K562 (cell line): Measurements from ENCODE around the gene MED15. TPM values are rescaled to one million over a fixed set of nuclear protein-coding genes. Genes with fewer than 3 reads are reported as not detected.

Source experiments
- CCAR2 ChIP-seq: fragments of 200-400 bp; formaldehyde crosslinking; IDR thresholded peaks from 2 replicates; pipeline ENCODE4 v1.6.1; 2017; ENCODE audit warnings: mild to moderate bottlenecking, low read depth, low read length
- ETS1 ChIP-seq: conservative IDR thresholded peaks from 2 replicates; pipeline ENCODE4 v1.6.1; 2011; ENCODE audit warnings: low read depth, mild to moderate bottlenecking, low read length; ENCODE audit not compliant: control insufficient read depth
- HOMEZ ChIP-seq: fragments of 250-450 bp; sonication (Bioruptor Pico); IDR thresholded peaks from 2 replicates; pipeline ENCODE4 v1.4.0; 2020; ENCODE audit warnings: mild to moderate bottlenecking, moderate library complexity
- NR4A1 ChIP-seq, 2 experiments: fragments of 250-450 bp in 1 of 2; fragments of 450-650 bp in 1 of 2; sonication (Bioruptor Pico) in 1 of 2; IDR thresholded peaks; 2 replicates each; pipeline versions ENCODE4 v1.4.0 to v1.6.1; 2016 to 2020; ENCODE audit warnings: mild to moderate bottlenecking in 2 of 2, missing compliant biosample characterization in 1 of 2, missing genetic modification characterization in 1 of 2, moderate library complexity in 1 of 2
- PCBP1 ChIP-seq: fragments of 200-400 bp; formaldehyde crosslinking; IDR thresholded peaks from 2 replicates; pipeline ENCODE4 v1.6.1; 2018; ENCODE audit warnings: mild to moderate bottlenecking, low read depth, low read length; ENCODE audit not compliant: poor library complexity, severe bottlenecking
- PHF20 ChIP-seq: fragments of 450-650 bp; IDR thresholded peaks from 2 replicates; pipeline ENCODE4 v1.6.1; 2018; ENCODE audit not compliant: partially characterized antibody
- PRMT5 ChIP-seq: sonication (generic); formaldehyde crosslinking; IDR thresholded peaks from 2 replicates; pipeline ENCODE4 v1.5.0; 2020; ENCODE audit warnings: missing genetic modification reagents
- RBM14 ChIP-seq: fragments of 200-400 bp; formaldehyde crosslinking; IDR thresholded peaks from 2 replicates; pipeline ENCODE4 v1.6.1; 2018; ENCODE audit warnings: low read depth, mild to moderate bottlenecking, low read length, moderate library complexity, borderline replicate concordance; ENCODE audit not compliant: insufficient read depth
- SAP30 ChIP-seq: fragments of 200-600 bp; sonication (generic); IDR thresholded peaks from 2 replicates; pipeline ENCODE4 v1.6.1; 2012; ENCODE audit warnings: borderline replicate concordance, low read depth, mild to moderate bottlenecking, moderate library complexity, low read length, control low read depth, inconsistent platforms; ENCODE audit not compliant: insufficient read depth, poor library complexity, severe bottlenecking
- SIX5 ChIP-seq, 2 experiments: IDR thresholded peaks; 2 replicates each; pipeline ENCODE4 v1.6.1; 2011; ENCODE audit warnings: low read length in 2 of 2, borderline replicate concordance in 1 of 2, low read depth in 1 of 2, mild to moderate bottlenecking in 1 of 2, moderate library complexity in 1 of 2; ENCODE audit not compliant: insufficient read depth in 1 of 2
- ZBTB11 ChIP-seq, 3 experiments: fragments of 200-800 bp in 1 of 3; fragments of 250-450 bp in 1 of 3; fragments of 450-650 bp in 1 of 3; sonication (Bioruptor Pico) in 1 of 3; sonication (Bioruptor generic) in 1 of 3; formaldehyde crosslinking in 1 of 3; IDR thresholded peaks; 2 replicates each; pipeline versions ENCODE4 v1.6.1 to v1.8.0; 2016 to 2022; ENCODE audit warnings: mild to moderate bottlenecking in 2 of 3, missing genetic modification characterization in 2 of 3, missing compliant biosample characterization in 1 of 3, moderate library complexity in 1 of 3
- polyA plus RNA-seq, 8 experiments: library from polyadenylated mRNA; depleted of rRNA in 4 of 8; stranded (reverse) in 5 of 8; unstranded in 3 of 8; fragments of >200 nt; fragmentation: Nextera tagmentation in 2 of 8; fragmentation: Illumina TruSeq in 1 of 8; extraction: Ambion mirVana in 2 of 8; extraction: Trizol in 1 of 8; gene quantifications; 2 replicates each; pipeline versions ENCODE4 v1.2.1 to v1.2.3, GENCODE V29; 2011 to 2014; ENCODE audit warnings: inconsistent platforms in 1 of 8, missing spikeins in 1 of 8
- total RNA-seq, 7 experiments: library from RNA; depleted of rRNA in 6 of 7; stranded (reverse); fragments of >200 nt in 6 of 7; fragmentation: Illumina TruSeq in 2 of 7; extraction: Trizol in 2 of 7; gene quantifications; 2 replicates each; pipeline versions ENCODE4 v1.2.1 to v1.2.3, GENCODE V29; 2011 to 2021; ENCODE audit warnings: low replicate concordance in 1 of 7
- TF ChIP-seq, protein P1 (sequence below): fragments of 450-650 bp; formaldehyde crosslinking; IDR thresholded peaks from 2 replicates; pipeline ENCODE4 v1.4.0; 2020; ENCODE audit warnings: mild to moderate bottlenecking, moderate library complexity
- TF ChIP-seq, protein P2 (sequence below), 3 experiments: IDR thresholded peaks in 2 of 3; conservative IDR thresholded peaks in 1 of 3; 2 replicates each; pipeline ENCODE4 v1.5.1; 2011 to 2012; ENCODE audit warnings: low read length in 3 of 3, mild to moderate bottlenecking in 3 of 3, control low read depth in 2 of 3, improper control_type of control experiment in 1 of 3, inconsistent platforms in 1 of 3, low read depth in 1 of 3, mixed read lengths in 1 of 3, moderate library complexity in 1 of 3; ENCODE audit not compliant: insufficient read depth in 2 of 3

MED15 gene
- total and polyA plus RNA-seq, 9 of the 15 experiments (the other 6 are each of a cell fraction or from before 2014, with no cell fraction given), result 4.0 to 271 (median 60.1) TPM

DNA sequence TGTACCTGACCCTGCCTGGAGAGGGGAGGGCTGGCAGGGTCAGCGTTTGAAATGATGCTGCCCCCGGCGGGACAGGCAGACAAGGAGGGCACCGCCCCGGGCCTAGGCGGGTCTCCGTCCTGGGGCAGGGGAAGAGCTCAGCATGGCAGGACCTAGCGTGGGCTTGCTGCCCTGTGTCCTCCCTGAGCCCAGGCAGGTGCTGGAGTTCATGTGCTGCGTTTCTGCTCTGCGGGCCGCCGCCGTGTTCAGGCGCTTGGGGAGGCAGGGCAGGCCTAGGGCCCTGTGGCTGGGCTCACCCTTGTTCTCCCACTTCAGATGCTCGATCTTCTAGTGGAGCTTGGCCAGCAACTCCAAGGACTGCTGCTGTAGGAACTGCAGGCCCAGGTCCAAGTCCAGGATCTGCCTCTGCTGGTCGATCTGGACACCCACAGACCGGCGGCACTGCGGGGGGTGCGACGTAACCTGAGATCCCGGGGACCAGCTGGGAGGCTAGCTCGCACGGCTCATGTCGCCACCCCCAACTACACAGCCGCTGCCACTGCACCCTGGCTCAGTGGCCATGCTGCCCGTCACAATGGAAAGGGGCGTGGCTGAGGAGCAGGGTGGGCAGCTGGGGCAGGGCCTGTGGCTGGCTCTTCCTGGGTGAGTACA lies 84.4 kb downstream of the MED15 start (continued):
- TF ChIP-seq SAP30, result peak; percentile 50
- TF ChIP-seq ZBTB11 (CRISPR knock-in tag; IDR thresholded peaks at IDR 0.05), result peak in 1 of 3 experiments; percentile 10; a peak in 1 of 6 replicates
- peak; percentile 54 for TF ChIP-seq PCBP1
- peak in 1 of 2 experiments; percentile 23; a peak in 1 of 4 replicates for TF ChIP-seq SIX5 (IDR thresholded peaks at IDR 0.05; ENCODE audit: borderline replicate concordance in 1 of 2, insufficient read depth in 1 of 2, low read depth in 1 of 2, low read length in 2 of 2)
- TF ChIP-seq CCAR2, result no peak
- TF ChIP-seq NR4A1 (CRISPR knock-in tag; IDR thresholded peaks at IDR 0.05), result 0 out of 2 replicates have a peak, but pooled peaks have one; percentile 32
- no peak for TF ChIP-seq NR4A1 (tag; IDR thresholded peaks at IDR 0.05)
- TF ChIP-seq PHF20, result no peak
- 0 out of 2 replicates have a peak, but pooled peaks have one; percentile 16 for TF ChIP-seq HOMEZ (CRISPR knock-in tag)
- 0 out of 2 replicates have a peak, but pooled peaks have one; percentile 53 for TF ChIP-seq RBM14
- TF ChIP-seq PRMT5 (CRISPR knock-in tag), result 0 out of 2 replicates have a peak, but pooled peaks have one; percentile 27
- TF ChIP-seq, protein P1, sequence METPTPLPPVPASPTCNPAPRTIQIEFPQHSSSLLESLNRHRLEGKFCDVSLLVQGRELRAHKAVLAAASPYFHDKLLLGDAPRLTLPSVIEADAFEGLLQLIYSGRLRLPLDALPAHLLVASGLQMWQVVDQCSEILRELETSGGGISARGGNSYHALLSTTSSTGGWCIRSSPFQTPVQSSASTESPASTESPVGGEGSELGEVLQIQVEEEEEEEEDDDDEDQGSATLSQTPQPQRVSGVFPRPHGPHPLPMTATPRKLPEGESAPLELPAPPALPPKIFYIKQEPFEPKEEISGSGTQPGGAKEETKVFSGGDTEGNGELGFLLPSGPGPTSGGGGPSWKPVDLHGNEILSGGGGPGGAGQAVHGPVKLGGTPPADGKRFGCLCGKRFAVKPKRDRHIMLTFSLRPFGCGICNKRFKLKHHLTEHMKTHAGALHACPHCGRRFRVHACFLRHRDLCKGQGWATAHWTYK, result 0 out of 2 replicates have a peak, but pooled peaks have one; percentile 17
- TF ChIP-seq, protein P2, sequence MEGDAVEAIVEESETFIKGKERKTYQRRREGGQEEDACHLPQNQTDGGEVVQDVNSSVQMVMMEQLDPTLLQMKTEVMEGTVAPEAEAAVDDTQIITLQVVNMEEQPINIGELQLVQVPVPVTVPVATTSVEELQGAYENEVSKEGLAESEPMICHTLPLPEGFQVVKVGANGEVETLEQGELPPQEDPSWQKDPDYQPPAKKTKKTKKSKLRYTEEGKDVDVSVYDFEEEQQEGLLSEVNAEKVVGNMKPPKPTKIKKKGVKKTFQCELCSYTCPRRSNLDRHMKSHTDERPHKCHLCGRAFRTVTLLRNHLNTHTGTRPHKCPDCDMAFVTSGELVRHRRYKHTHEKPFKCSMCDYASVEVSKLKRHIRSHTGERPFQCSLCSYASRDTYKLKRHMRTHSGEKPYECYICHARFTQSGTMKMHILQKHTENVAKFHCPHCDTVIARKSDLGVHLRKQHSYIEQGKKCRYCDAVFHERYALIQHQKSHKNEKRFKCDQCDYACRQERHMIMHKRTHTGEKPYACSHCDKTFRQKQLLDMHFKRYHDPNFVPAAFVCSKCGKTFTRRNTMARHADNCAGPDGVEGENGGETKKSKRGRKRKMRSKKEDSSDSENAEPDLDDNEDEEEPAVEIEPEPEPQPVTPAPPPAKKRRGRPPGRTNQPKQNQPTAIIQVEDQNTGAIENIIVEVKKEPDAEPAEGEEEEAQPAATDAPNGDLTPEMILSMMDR (IDR thresholded peaks at IDR 0.05 in 2 of 3, conservative IDR thresholded peaks at IDR 0.05 in 1 of 3; ENCODE audit: insufficient read depth in 2 of 3, low read depth in 1 of 3, low read length in 3 of 3), result peak; percentile 3 to 31 (median 16); a peak in 1 of 6 replicates
- 0 out of 2 replicates have a peak, but pooled peaks have one; percentile 12 for TF ChIP-seq ETS1
